K562 (cell line): ENCODE measurements around the gene MAN1A1. TPM values are rescaled to one million over a fixed set of nuclear protein-coding genes. Genes with fewer than 3 reads are reported as not detected.
A peak's percentile ranks its signal among the peaks of the same experiment; 100 is the strongest.

Source experiments
- ATAC-seq: fragments of 200-7000 bp; cut with Tn5 transposase; 3 replicates; pipeline ENCODE4 v1.9.1; 2020; ENCODE audit warnings: moderate library complexity
- BruUV-seq: library from RNA; stranded (reverse); fragments of 400-500 nt; replicated peaks from 2 replicates; lab custom pipeline; 2021; lab: Mats Ljungman, UMichigan
- CTCF ChIA-PET: fragments of 300-600 bp; formaldehyde crosslinking; extraction: SDS; loops from one replicate; lab custom pipeline; 2021; ENCODE audit warnings: low intra/inter-chr PET ratio; lab: Yijun Ruan, JAX
- POLR2A ChIA-PET: fragments of 300-600, 350-650 bp; sonication (Branson Sonifier 250); formaldehyde crosslinking; extraction: SDS; loops from one replicate; lab custom pipeline; 2021; ENCODE audit warnings: antibody characterized with exemption, inconsistent platforms; lab: Yijun Ruan, JAX
- DNase-seq, 4 experiments: peaks; one replicate each; pipeline versions ENCODE4 v3.0.0 to v3.0.0-alpha.2; 2011 to 2018; ENCODE audit warnings: low spot score in 3 of 4, mixed read lengths in 3 of 4; ENCODE audit errors: extremely low read depth in 1 of 4
- FAIRE-seq: peaks from 2 replicates; lab custom pipeline; 2011; peaks lifted over from hg19 to GRCh38; lab: Jason Lieb, UNC
- H2AFZ ChIP-seq: 2 replicates; pipeline ENCODE4 v1.6.0; 2011; ENCODE audit warnings: low read depth, low read length, control low read depth, inconsistent platforms
- H3K27ac ChIP-seq: fragments of 200-600 bp; 3 replicates; pipeline ENCODE4 v1.8.0; 2011; ENCODE audit warnings: low read depth, mild to moderate bottlenecking, control low read depth, inconsistent platforms, low read length, moderate library complexity, mixed read lengths; ENCODE audit errors: extremely low read depth
- H3K27me3 ChIP-seq, 2 experiments: fragments of 300-600 bp in 1 of 2; 2 replicates in 1 of 2; 3 replicates in 1 of 2; pipeline versions ENCODE4 v1.6.0 to v1.8.0; 2011; ENCODE audit warnings: inconsistent platforms in 2 of 2, low read length in 2 of 2, mild to moderate bottlenecking in 1 of 2, mixed read lengths in 1 of 2, moderate library complexity in 1 of 2; ENCODE audit not compliant: control insufficient read depth in 2 of 2, insufficient read depth in 2 of 2
- H3K36me3 ChIP-seq: fragments of 300-600 bp; 3 replicates; pipeline ENCODE4 v1.8.0; 2011; ENCODE audit warnings: mild to moderate bottlenecking, low read length, inconsistent platforms; ENCODE audit not compliant: control insufficient read depth, insufficient read depth
- H3K4me1 ChIP-seq, 2 experiments: fragments of 200-600 bp in 1 of 2; replicated peaks in 1 of 2; 2 replicates in 1 of 2; 3 replicates in 1 of 2; pipeline versions ENCODE4 v1.5.1 to v1.8.0; 2011; ENCODE audit warnings: inconsistent platforms in 2 of 2, low read length in 2 of 2, mild to moderate bottlenecking in 1 of 2, mixed read lengths in 1 of 2, moderate library complexity in 1 of 2; ENCODE audit not compliant: control insufficient read depth in 2 of 2, insufficient read depth in 2 of 2
- H3K4me2 ChIP-seq: 2 replicates; pipeline ENCODE4 v1.6.1; 2011; ENCODE audit warnings: low read length, control low read depth, inconsistent platforms, mixed read lengths; ENCODE audit not compliant: insufficient read depth
- H3K4me3 ChIP-seq: fragments of 200-600 bp; sonication (generic), shearing (Covaris generic); 2 replicates; pipeline ENCODE4 v1.5.1; 2016; ENCODE audit warnings: control low read depth, inconsistent platforms
- H3K79me2 ChIP-seq: fragments of 200-600 bp; 3 replicates; pipeline ENCODE4 v1.8.0; 2011; ENCODE audit warnings: low read length, inconsistent platforms; ENCODE audit not compliant: control insufficient read depth, insufficient read depth
- H3K9ac ChIP-seq, 2 experiments: 2 replicates each; pipeline versions ENCODE4 v1.6.0 to v1.6.1; 2011; ENCODE audit warnings: low read depth in 2 of 2, low read length in 2 of 2, control low read depth in 1 of 2, inconsistent platforms in 1 of 2, mild to moderate bottlenecking in 1 of 2, mixed read lengths in 1 of 2; ENCODE audit not compliant: insufficient read depth in 1 of 2
- H3K9me1 ChIP-seq: one replicate; pipeline ENCODE4 v1.6.0; 2011; ENCODE audit warnings: inconsistent platforms, mild to moderate bottlenecking, low read length, moderate library complexity; ENCODE audit not compliant: control insufficient read depth, insufficient read depth
- H3K9me3 ChIP-seq: replicated peaks from 2 replicates; pipeline ENCODE4 v1.5.1; 2011; ENCODE audit warnings: low read depth, low read length, inconsistent platforms; ENCODE audit not compliant: control insufficient read depth, insufficient read depth
- H4K20me1 ChIP-seq: replicated peaks from 2 replicates; pipeline ENCODE4 v1.6.1; 2011; ENCODE audit warnings: low read length, inconsistent platforms, mixed read lengths; ENCODE audit not compliant: control insufficient read depth, insufficient read depth
- ATF1 ChIP-seq, 2 experiments: fragments of 450-650 bp in 1 of 2; IDR thresholded peaks; 2 replicates each; pipeline ENCODE4 v1.6.1; 2016; ENCODE audit warnings: missing compliant biosample characterization in 1 of 2, missing genetic modification characterization in 1 of 2
- ILF3 ChIP-seq: fragments of 450-650 bp; IDR thresholded peaks from 2 replicates; pipeline ENCODE4 v1.6.1; 2018; ENCODE audit warnings: antibody characterized with exemption, mild to moderate bottlenecking, moderate library complexity, borderline replicate concordance
- NR1H2 ChIP-seq: sonication (generic); formaldehyde crosslinking; IDR thresholded peaks from 2 replicates; pipeline ENCODE4 v1.4.0; 2020; ENCODE audit warnings: mild to moderate bottlenecking, missing genetic modification reagents
- POLR2G ChIP-seq: fragments of 200-400 bp; formaldehyde crosslinking; IDR thresholded peaks from 2 replicates; pipeline ENCODE4 v1.6.1; 2017; ENCODE audit warnings: low read depth, mild to moderate bottlenecking, antibody characterized with exemption, low read length, moderate library complexity
- ZNF175 ChIP-seq: fragments of 200-800 bp; sonication (Bioruptor generic); IDR thresholded peaks from 2 replicates; pipeline ENCODE4 v1.6.1; 2016; ENCODE audit warnings: low read depth, mild to moderate bottlenecking, missing genetic modification characterization, missing compliant biosample characterization
- ZNF24 ChIP-seq: fragments of 450-650 bp; IDR thresholded peaks from 2 replicates; pipeline ENCODE4 v1.6.1; 2016
- WGBS: fragments of 100-300 bp; shearing (Covaris generic); methylation state at CpG from one replicate; pipeline ENCODE4 v1.1.6; 2016; ENCODE audit warnings: low coverage, mixed read lengths; ENCODE audit not compliant: insufficient coverage; ENCODE audit errors: missing lambda C conversion rate; 5-methylcytosine and 5-hydroxymethylcytosine counted together
- in situ Hi-C: fragments of 300-500 bp; cut with MboI; formaldehyde crosslinking; loops from 4 replicates; pipeline ENCODE4 v1.15.0; 2018; ENCODE audit warnings: inconsistent platforms, mixed read lengths
- intact Hi-C: fragments of 100-400 bp; cut with micrococcal nuclease; formaldehyde crosslinking; loops from 2 replicates; pipeline ENCODE4 v1.14.2; 2022
- polyA plus RNA-seq, 8 experiments: library from polyadenylated mRNA; depleted of rRNA in 4 of 8; stranded (reverse) in 5 of 8; unstranded in 3 of 8; fragments of >200 nt; fragmentation: Nextera tagmentation in 2 of 8; fragmentation: Illumina TruSeq in 1 of 8; extraction: Ambion mirVana in 2 of 8; extraction: Trizol in 1 of 8; gene quantifications; 2 replicates each; pipeline versions ENCODE4 v1.2.1 to v1.2.3, GENCODE V29; 2011 to 2014; ENCODE audit warnings: inconsistent platforms in 1 of 8, missing spikeins in 1 of 8
- total RNA-seq, 7 experiments: library from RNA; depleted of rRNA in 6 of 7; stranded (reverse); fragments of >200 nt in 6 of 7; fragmentation: Illumina TruSeq in 2 of 7; extraction: Trizol in 2 of 7; gene quantifications; 2 replicates each; pipeline versions ENCODE4 v1.2.1 to v1.2.3, GENCODE V29; 2011 to 2021; ENCODE audit warnings: low replicate concordance in 1 of 7
- TF ChIP-seq, protein P1 (sequence below), 2 experiments: fragments of 450-650 bp; IDR thresholded peaks; 2 replicates each; pipeline ENCODE4 v1.6.1; 2016
- TF ChIP-seq, protein P2 (sequence below): sonication (generic); formaldehyde crosslinking; IDR thresholded peaks from 2 replicates; pipeline ENCODE4 v1.8.0; 2022; ENCODE audit warnings: mild to moderate bottlenecking, missing genetic modification reagents
- TF ChIP-seq, protein P3 (sequence below): fragments of 450-650 bp; IDR thresholded peaks from 2 replicates; pipeline ENCODE4 v1.6.1; 2016; ENCODE audit warnings: antibody characterized with exemption
- TF ChIP-seq, protein P4 (sequence below): fragments of 450-650 bp; formaldehyde crosslinking; IDR thresholded peaks from 2 replicates; pipeline ENCODE4 v1.4.0; 2022; ENCODE audit warnings: missing genetic modification characterization
- TF ChIP-seq, protein P5 (sequence below): fragments of 250-450 bp; sonication (Bioruptor Pico); IDR thresholded peaks from 2 replicates; pipeline ENCODE4 v1.8.0; 2021; ENCODE audit warnings: borderline replicate concordance, mild to moderate bottlenecking, moderate library complexity; ENCODE audit not compliant: poor library complexity, severe bottlenecking

MAN1A1 gene
- total and polyA plus RNA-seq, 9 of the 15 experiments (the other 6 are each of a cell fraction or from before 2014, with no cell fraction given), result 24.5 to 78.4 (median 59.7) TPM

DNA sequence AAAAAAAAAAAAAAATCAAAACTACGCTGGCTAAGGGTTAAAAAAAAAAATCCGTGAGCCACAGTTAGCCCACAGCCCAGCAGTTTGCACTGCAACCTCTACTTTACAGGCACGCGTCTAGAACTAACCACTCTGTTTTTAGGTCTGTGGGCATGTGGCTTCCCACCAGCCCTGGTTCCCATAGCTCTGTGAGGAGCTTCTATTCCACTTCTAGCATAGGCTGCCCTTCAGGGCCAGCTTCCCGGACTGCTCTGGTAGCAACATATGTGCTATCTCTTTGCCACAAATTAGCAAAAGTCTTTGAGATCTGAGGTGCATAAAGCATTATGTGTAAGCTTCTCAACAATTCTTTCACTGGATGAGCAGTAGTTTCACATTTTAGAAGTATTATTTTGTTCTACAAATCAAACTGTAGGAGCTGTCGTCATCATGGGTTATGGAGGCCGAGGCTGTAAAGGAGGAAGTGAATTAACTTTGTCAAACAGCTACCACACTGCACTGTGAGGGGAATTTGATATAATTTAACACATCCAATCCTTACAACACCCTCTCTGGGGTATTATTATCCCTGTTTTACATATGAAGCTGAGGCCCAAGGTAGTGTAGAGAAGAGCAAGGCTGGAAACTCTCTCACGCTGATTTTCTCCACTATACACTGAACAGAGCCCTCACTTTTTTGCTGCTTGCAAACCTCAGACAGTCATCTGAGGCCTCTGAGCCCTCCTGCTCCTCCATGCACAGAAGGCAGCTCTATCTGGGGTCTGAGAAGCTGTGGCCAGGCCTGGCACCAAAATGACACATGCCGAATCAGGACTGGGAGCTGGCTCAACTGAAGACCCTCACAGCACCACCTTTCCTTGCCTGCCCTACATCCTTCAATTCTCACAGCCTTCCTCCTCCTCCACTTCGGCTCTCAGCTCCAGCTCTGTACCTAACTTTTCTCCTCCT is 35.4 kb downstream of the MAN1A1 start (continued):
- TF ChIP-seq ATF1 (CRISPR knock-in tag; IDR thresholded peaks at IDR 0.05), result no peak
- TF ChIP-seq ATF1 (tag; IDR thresholded peaks at IDR 0.05), result peak; percentile 36; the same call in 1 of the 2 replicates
- TF ChIP-seq, protein P1, sequence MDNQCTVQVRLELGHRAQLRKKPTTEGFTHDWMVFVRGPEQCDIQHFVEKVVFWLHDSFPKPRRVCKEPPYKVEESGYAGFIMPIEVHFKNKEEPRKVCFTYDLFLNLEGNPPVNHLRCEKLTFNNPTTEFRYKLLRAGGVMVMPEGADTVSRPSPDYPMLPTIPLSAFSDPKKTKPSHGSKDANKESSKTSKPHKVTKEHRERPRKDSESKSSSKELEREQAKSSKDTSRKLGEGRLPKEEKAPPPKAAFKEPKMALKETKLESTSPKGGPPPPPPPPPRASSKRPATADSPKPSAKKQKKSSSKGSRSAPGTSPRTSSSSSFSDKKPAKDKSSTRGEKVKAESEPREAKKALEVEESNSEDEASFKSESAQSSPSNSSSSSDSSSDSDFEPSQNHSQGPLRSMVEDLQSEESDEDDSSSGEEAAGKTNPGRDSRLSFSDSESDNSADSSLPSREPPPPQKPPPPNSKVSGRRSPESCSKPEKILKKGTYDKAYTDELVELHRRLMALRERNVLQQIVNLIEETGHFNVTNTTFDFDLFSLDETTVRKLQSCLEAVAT (IDR thresholded peaks at IDR 0.05), result 0 out of 4 replicates have a peak, but pooled peaks of 1 of the 2 experiments have one; percentile 23
- TF ChIP-seq NR1H2 (CRISPR knock-in tag), result no peak

DNA sequence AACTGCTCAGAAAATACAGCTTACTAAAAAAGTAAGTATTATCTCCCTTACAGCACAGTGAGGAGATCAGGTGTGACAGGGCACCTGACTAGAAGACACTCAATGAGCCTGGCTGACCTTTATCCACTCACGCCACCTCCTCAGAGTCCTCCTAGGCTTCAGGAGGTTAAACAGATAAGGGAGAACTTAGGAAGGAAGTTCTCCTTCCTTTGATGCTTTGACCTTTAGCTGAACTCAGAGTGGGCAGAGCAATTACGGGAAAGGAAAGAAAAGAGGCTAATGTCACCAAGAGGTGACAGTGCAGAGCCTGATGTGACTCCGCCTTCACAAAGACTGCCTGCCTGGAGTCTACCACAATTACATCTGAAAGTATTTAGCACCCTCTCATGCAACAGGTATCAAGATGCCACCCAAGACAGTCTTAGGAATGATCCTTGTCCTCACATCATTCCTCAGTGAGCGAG is 36.7 kb downstream of the MAN1A1 start:
- no peak overlapping the region for H2AFZ ChIP-seq
- ChIA-PET CTCF (no interaction called here), POLR2A (interaction anchor here (0.6 to 2.5 kb wide), 8 partner anchors 9 to 666 kb away, joined by 3 to 10 read pairs (median 4); no protein-coding TSS in a partner anchor)
- peaks cover 60% of the 10 kb centered on the region for H3K36me3 ChIP-seq
- peak overlapping the region; percentile 69 for H3K4me2 ChIP-seq
- BruUV-seq, result no TSS peak
- H3K9ac ChIP-seq, result peak overlapping the region; percentile 40 to 62; a peak in 2 of 4 replicates
- intact Hi-C loops (loop anchor here (2.0 to 5.0 kb wide), 3 partner anchors 36 to 176 kb away; partner anchors contain the start of gene MAN1A1), in situ Hi-C loops (no loop called here)
- peak; percentile 96 for FAIRE-seq
- H3K9me3 ChIP-seq, result no peaks in the 10 kb centered on the region
- no peaks in the 10 kb centered on the region; the same call in 1 of the 2 replicates for H4K20me1 ChIP-seq
- WGBS, result 2% methylated on average over 4 of the region's 4 CpGs
- DNase-seq, result peak; percentile 45 to 94 (median 56)
- no peak overlapping the region for H3K4me3 ChIP-seq
- peaks cover 47 to 91% of the 10 kb centered on the region in 2 experiments for H3K4me1 ChIP-seq
- H3K79me2 ChIP-seq, result peaks cover 99% of the 10 kb centered on the region
- H3K9me1 ChIP-seq, result no peaks in the 10 kb centered on the region
- peak overlapping the region; percentile 91 for H3K27ac ChIP-seq
- no peaks in the 10 kb centered on the region for H3K27me3 ChIP-seq
- peak; percentile 70 for ATAC-seq
- TF ChIP-seq POLR2G (no peak), ILF3 (no peak), ZNF175 (0 out of 2 replicates have a peak, but pooled peaks have one; percentile 30), ZNF24 (no peak; the same call in 1 of the 2 replicates)
- TF ChIP-seq, protein P2, sequence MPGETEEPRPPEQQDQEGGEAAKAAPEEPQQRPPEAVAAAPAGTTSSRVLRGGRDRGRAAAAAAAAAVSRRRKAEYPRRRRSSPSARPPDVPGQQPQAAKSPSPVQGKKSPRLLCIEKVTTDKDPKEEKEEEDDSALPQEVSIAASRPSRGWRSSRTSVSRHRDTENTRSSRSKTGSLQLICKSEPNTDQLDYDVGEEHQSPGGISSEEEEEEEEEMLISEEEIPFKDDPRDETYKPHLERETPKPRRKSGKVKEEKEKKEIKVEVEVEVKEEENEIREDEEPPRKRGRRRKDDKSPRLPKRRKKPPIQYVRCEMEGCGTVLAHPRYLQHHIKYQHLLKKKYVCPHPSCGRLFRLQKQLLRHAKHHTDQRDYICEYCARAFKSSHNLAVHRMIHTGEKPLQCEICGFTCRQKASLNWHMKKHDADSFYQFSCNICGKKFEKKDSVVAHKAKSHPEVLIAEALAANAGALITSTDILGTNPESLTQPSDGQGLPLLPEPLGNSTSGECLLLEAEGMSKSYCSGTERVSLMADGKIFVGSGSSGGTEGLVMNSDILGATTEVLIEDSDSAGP (CRISPR knock-in tag), result no peak
- TF ChIP-seq, protein P3, sequence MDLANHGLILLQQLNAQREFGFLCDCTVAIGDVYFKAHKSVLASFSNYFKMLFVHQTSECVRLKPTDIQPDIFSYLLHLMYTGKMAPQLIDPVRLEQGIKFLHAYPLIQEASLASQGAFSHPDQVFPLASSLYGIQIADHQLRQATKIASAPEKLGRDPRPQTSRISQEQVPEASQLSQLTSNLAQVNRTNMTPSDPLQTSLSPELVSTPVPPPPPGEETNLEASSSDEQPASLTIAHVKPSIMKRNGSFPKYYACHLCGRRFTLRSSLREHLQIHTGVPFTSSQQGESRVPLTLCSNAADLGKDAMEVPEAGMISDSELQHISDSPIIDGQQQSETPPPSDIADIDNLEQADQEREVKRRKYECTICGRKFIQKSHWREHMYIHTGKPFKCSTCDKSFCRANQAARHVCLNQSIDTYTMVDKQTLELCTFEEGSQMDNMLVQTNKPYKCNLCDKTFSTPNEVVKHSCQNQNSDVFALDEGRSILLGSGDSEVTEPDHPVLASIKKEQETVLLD, result peak; percentile 41; the same call in 1 of the 2 replicates
- TF ChIP-seq, protein P4, sequence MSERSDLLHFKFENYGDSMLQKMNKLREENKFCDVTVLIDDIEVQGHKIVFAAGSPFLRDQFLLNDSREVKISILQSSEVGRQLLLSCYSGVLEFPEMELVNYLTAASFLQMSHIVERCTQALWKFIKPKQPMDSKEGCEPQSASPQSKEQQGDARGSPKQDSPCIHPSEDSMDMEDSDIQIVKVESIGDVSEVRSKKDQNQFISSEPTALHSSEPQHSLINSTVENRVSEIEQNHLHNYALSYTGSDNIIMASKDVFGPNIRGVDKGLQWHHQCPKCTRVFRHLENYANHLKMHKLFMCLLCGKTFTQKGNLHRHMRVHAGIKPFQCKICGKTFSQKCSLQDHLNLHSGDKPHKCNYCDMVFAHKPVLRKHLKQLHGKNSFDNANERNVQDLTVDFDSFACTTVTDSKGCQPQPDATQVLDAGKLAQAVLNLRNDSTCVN (CRISPR knock-in tag), result no peak
- TF ChIP-seq, protein P5, sequence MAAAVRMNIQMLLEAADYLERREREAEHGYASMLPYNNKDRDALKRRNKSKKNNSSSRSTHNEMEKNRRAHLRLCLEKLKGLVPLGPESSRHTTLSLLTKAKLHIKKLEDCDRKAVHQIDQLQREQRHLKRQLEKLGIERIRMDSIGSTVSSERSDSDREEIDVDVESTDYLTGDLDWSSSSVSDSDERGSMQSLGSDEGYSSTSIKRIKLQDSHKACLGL (CRISPR knock-in tag), result no peak
